PFSK-1 (cell line): ENCODE results near the gene ZZZ3.

Experiments
- FOXP2 ChIP-seq: optimal IDR thresholded peaks from 2 replicates; pipeline ENCODE3; 2011; ENCODE audit warnings: borderline replicate concordance, control low read depth, inconsistent platforms; ENCODE audit not compliant: insufficient read depth; ENCODE audit errors: extremely low read length, extremely low read depth
- POLR2AphosphoS5 ChIP-seq: IDR thresholded peaks from 2 replicates; pipeline ENCODE4 v1.6.1; 2012; ENCODE audit warnings: low read depth, mild to moderate bottlenecking, control low read depth, low read length, moderate library complexity
- SIN3A ChIP-seq: IDR thresholded peaks from 2 replicates; pipeline ENCODE4 v1.6.1; 2012; ENCODE audit warnings: mild to moderate bottlenecking, low read length, moderate library complexity, borderline replicate concordance; ENCODE audit not compliant: insufficient read depth
- TAF1 ChIP-seq: IDR thresholded peaks from 2 replicates; pipeline ENCODE4 v1.6.1; 2012; ENCODE audit warnings: low read length, control low read depth, borderline replicate concordance; ENCODE audit not compliant: insufficient read depth
- TF ChIP-seq, protein P1 (sequence below), 2 experiments: IDR thresholded peaks; 2 replicates each; pipeline versions ENCODE4 v1.6.1 to v1.8.0; 2011 to 2012; ENCODE audit warnings: low read depth in 2 of 2, low read length in 2 of 2, control low read depth in 1 of 2, inconsistent platforms in 1 of 2, mild to moderate bottlenecking in 1 of 2, moderate library complexity in 1 of 2; ENCODE audit not compliant: insufficient read depth in 1 of 2

Gene ZZZ3

DNA sequence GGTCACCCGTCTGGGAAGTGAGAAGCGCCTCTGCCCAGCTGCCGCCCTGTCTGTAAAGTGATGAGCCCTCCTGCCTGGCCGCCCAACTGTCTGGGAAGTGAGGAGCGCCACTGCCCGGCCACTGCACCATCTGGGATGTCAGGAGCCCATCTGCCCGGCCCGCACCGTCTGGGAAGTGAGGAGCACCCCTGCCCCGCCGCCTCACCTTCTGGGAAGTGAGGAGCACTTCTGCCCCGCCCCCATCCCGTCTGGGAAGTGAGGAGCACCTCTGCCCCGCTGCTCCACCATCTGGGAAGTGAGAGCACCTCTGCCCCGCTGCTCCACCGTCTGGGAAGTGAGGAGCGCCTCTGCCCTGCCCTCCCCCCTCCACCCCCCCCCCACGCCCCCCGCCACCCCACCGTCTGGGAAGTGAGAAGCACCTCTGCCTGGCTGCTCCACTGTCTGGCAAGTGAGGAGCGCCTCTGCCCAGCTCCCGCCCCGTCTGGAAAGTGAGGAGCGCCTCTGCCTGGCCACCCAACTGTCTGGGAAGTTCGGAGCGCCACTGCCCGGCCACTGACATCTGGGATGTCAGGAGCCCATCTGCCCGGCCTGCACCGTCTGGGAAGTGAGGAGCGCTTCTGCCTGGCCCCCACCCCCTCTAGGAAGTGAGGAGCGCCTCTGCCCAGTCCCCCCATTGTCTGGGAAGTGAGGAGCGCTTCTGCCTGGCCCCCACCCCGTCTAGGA, 4.5 kb upstream of the ZZZ3 start:
- TF ChIP-seq, protein P1, sequence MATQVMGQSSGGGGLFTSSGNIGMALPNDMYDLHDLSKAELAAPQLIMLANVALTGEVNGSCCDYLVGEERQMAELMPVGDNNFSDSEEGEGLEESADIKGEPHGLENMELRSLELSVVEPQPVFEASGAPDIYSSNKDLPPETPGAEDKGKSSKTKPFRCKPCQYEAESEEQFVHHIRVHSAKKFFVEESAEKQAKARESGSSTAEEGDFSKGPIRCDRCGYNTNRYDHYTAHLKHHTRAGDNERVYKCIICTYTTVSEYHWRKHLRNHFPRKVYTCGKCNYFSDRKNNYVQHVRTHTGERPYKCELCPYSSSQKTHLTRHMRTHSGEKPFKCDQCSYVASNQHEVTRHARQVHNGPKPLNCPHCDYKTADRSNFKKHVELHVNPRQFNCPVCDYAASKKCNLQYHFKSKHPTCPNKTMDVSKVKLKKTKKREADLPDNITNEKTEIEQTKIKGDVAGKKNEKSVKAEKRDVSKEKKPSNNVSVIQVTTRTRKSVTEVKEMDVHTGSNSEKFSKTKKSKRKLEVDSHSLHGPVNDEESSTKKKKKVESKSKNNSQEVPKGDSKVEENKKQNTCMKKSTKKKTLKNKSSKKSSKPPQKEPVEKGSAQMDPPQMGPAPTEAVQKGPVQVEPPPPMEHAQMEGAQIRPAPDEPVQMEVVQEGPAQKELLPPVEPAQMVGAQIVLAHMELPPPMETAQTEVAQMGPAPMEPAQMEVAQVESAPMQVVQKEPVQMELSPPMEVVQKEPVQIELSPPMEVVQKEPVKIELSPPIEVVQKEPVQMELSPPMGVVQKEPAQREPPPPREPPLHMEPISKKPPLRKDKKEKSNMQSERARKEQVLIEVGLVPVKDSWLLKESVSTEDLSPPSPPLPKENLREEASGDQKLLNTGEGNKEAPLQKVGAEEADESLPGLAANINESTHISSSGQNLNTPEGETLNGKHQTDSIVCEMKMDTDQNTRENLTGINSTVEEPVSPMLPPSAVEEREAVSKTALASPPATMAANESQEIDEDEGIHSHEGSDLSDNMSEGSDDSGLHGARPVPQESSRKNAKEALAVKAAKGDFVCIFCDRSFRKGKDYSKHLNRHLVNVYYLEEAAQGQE (IDR thresholded peaks at IDR 0.05; ENCODE audit: insufficient read depth in 1 of 2, low read depth in 2 of 2, low read length in 2 of 2), result no peak
- no peak for TF ChIP-seq FOXP2
- TF ChIP-seq POLR2AphosphoS5, result no peak
- no peak for TF ChIP-seq TAF1
- no peak for TF ChIP-seq SIN3A

GRCh38 chr1:77683160-77684148, 996 bp upstream of the ZZZ3 start:
- peak; percentile 71 for TF ChIP-seq POLR2AphosphoS5
- TF ChIP-seq TAF1, result no peak
- peak; percentile 33 for TF ChIP-seq FOXP2
- no peak for TF ChIP-seq SIN3A
- TF ChIP-seq, protein P1 (IDR thresholded peaks at IDR 0.05; ENCODE audit: insufficient read depth in 1 of 2, low read depth in 2 of 2, low read length in 2 of 2), result no peak

DNA sequence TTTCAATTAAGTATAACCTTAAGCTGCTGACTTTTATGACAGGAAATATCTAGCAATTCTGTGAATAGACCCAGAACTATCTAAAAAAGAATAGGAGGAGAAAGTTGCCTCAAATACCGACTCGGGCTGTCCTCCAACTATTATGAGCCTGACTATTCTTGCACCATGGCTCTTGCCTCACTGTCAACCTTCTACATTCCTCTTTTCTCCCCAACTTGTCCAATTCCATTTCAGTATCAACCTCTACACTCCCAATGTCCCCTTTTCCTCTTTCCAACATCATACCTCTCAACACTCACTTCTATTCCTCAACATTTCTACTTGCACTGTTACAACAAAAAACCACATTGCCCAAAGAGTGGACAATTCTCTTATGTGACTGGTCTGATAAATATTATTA, 2.3 kb downstream of the ZZZ3 start:
- no peak for TF ChIP-seq POLR2AphosphoS5
- TF ChIP-seq, protein P1 (IDR thresholded peaks at IDR 0.05; ENCODE audit: insufficient read depth in 1 of 2, low read depth in 2 of 2, low read length in 2 of 2), result no peak
- no peak for TF ChIP-seq TAF1
- TF ChIP-seq SIN3A, result no peak
- no peak for TF ChIP-seq FOXP2

GRCh38 chr1:77678660-77679610, 3.5 kb downstream of the ZZZ3 start:
- TF ChIP-seq SIN3A, result no peak
- TF ChIP-seq, protein P1 (IDR thresholded peaks at IDR 0.05; ENCODE audit: insufficient read depth in 1 of 2, low read depth in 2 of 2, low read length in 2 of 2), result no peak
- no peak for TF ChIP-seq FOXP2
- TF ChIP-seq POLR2AphosphoS5, result no peak
- TF ChIP-seq TAF1, result no peak
